Calu3 (cell line): ENCODE data around the gene KRTAP1-5. TPM values are rescaled to one million over a fixed set of nuclear protein-coding genes. Genes with fewer than 3 reads are reported as not detected.

ENCODE experiments used
- BruUV-seq: library from RNA; stranded (reverse); fragments of 400-500 nt; replicated peaks from 2 replicates; lab custom pipeline; 2021; lab: Mats Ljungman, UMichigan
- CTCF ChIA-PET: fragments of 300-600 bp; sonication (Branson Sonifier 250); formaldehyde crosslinking; loops from one replicate; lab custom pipeline; 2022; ENCODE audit warnings: antibody characterized with exemption; lab: Charles Lee
- DNase-seq: peaks from one replicate; pipeline ENCODE4 v3.0.0; 2022
- H3K27ac Mint-ChIP-seq: one replicate; pipeline ENCODE4 v1.8.0; 2022; ENCODE audit warnings: mixed read lengths; ENCODE audit not compliant: unreplicated experiment
- H3K27me3 Mint-ChIP-seq: one replicate; pipeline ENCODE4 v1.8.0; 2022; ENCODE audit warnings: mixed read lengths; ENCODE audit not compliant: unreplicated experiment
- H3K36me3 Mint-ChIP-seq: one replicate; pipeline ENCODE4 v1.8.0; 2022; ENCODE audit warnings: mild to moderate bottlenecking, moderate library complexity, mixed read lengths; ENCODE audit not compliant: insufficient read depth, unreplicated experiment
- H3K4me1 Mint-ChIP-seq: one replicate; pipeline ENCODE4 v1.8.0; 2022; ENCODE audit warnings: mild to moderate bottlenecking, low read depth, mixed read lengths; ENCODE audit not compliant: unreplicated experiment
- H3K4me3 Mint-ChIP-seq: one replicate; pipeline ENCODE4 v1.8.0; 2022; ENCODE audit warnings: mild to moderate bottlenecking, low read depth, moderate library complexity, mixed read lengths; ENCODE audit not compliant: unreplicated experiment
- H3K9me3 Mint-ChIP-seq: one replicate; pipeline ENCODE4 v1.8.0; 2022; ENCODE audit warnings: low read depth, mixed read lengths; ENCODE audit not compliant: unreplicated experiment
- intact Hi-C: fragments of 100-400 bp; cut with micrococcal nuclease; formaldehyde crosslinking; loops from one replicate; pipeline ENCODE4 v1.10.0; 2022; ENCODE audit not compliant: unreplicated experiment
- total RNA-seq: library from RNA; stranded (reverse); gene quantifications from 2 replicates; pipeline ENCODE4 v1.2.3, GENCODE V29; 2022
- TF ChIP-seq, protein P1 (sequence below): fragments of 200-600 bp; IDR thresholded peaks from one replicate; pipeline ENCODE4 v1.8.0; 2022; ENCODE audit warnings: antibody characterized with exemption; ENCODE audit not compliant: unreplicated experiment

The KRTAP1-5 gene
- total RNA-seq, 1 experiment from 2014 or later, result not detected

DNA sequence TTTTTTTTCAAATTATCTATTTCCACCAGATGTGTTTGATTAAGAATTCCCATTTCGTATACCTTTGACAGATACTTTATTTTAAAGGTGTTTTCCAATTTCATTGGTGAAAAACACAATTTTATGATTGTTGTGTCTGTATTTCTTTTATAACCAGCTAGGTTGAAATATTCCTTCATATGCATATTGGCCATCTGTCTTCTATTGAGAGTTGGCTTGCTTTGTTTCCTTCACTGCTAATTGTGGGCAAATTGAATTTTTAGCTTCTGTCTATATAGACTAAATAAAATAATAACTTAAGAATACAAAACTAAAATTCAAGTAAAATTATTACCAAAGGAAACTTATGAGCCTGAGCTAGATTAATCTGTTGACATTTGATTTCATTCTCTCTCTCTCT lies 31.9 kb downstream of the KRTAP1-5 start:
- H3K27ac Mint-ChIP-seq, result no peak overlapping the region
- CTCF ChIA-PET, result interaction anchor here (1.0 to 1.3 kb wide), 5 partner anchors 10 to 423 kb away, joined by 3 to 4 read pairs (median 3); partner anchors contain the start of gene KRT23
- no TSS peak for BruUV-seq
- intact Hi-C loops, result no loop called here
- TF ChIP-seq, protein P1, sequence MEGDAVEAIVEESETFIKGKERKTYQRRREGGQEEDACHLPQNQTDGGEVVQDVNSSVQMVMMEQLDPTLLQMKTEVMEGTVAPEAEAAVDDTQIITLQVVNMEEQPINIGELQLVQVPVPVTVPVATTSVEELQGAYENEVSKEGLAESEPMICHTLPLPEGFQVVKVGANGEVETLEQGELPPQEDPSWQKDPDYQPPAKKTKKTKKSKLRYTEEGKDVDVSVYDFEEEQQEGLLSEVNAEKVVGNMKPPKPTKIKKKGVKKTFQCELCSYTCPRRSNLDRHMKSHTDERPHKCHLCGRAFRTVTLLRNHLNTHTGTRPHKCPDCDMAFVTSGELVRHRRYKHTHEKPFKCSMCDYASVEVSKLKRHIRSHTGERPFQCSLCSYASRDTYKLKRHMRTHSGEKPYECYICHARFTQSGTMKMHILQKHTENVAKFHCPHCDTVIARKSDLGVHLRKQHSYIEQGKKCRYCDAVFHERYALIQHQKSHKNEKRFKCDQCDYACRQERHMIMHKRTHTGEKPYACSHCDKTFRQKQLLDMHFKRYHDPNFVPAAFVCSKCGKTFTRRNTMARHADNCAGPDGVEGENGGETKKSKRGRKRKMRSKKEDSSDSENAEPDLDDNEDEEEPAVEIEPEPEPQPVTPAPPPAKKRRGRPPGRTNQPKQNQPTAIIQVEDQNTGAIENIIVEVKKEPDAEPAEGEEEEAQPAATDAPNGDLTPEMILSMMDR, result no peak
- H3K36me3 Mint-ChIP-seq, result no peaks in the 10 kb centered on the region
- no peak overlapping the region for H3K4me3 Mint-ChIP-seq
- peaks cover 12% of the 10 kb centered on the region for H3K4me1 Mint-ChIP-seq
- peaks cover 5% of the 10 kb centered on the region for H3K9me3 Mint-ChIP-seq
- no peak for DNase-seq
- H3K27me3 Mint-ChIP-seq, result no peaks in the 10 kb centered on the region

DNA sequence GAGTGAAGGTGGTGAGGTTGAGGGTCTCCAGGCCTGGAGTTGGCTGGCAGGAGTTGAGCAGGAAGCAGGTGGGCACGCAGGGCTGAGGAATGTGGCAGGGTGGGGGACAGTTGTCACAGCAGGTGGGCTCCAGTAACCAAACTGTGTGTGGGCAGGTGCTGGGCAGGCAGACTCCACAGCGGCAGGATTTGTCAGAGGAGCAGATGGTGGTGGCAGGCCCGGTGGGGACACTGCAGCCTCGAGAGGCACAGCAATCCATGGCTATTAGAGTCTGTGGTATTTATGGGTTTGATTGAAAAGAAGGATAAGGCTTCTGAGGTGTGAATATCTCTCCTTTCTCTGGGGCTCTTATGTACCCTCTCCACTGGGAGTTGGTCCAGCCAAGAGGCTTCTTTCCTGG lies 33.2 kb downstream of the KRTAP1-5 start, which contains the start of gene KRTAP3-3:
Gene KRTAP3-3, minus strand, starts transcription at position 326 of the 400 bp plus-strand sequence. Its CDS starts 67 bp downstream, at position 259.
- CTCF ChIA-PET, result interaction anchor here (0.7 kb wide), 1 partner anchor 1135 kb away, joined by 3 read pairs; no protein-coding TSS in a partner anchor
- H3K27ac Mint-ChIP-seq, result no peak within 1 kb of the TSS
- peaks cover 12% of the 10 kb centered on the region for H3K4me1 Mint-ChIP-seq
- peaks cover 5% of the 10 kb centered on the region for H3K9me3 Mint-ChIP-seq
- TF ChIP-seq, protein P1, result no peak
- H3K36me3 Mint-ChIP-seq, result no peaks in the 10 kb centered on the region
- no peak for DNase-seq
- H3K27me3 Mint-ChIP-seq, result no peaks in the 10 kb centered on the region
- intact Hi-C loops, result no loop called here
- no TSS peak for BruUV-seq
- H3K4me3 Mint-ChIP-seq, result no peak within 1 kb of the TSS

DNA sequence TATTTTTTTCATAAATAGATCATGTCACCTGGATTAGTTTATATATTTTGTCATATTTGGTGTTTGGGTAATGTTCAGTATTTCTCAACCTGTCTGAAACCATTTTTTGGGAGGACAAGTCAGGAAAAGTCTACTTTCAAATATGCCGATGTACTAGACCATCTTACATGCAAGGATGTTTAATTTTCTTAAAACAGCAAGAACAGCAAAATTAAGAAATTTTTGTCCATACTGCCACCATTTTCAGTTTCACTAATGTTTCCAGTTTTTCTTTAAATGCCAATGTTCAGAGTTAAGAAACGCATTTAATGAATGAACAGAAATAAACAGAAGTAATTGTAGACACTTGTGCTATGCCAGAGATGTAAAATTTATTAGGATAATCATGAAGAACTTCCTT lies 33.9 kb downstream of the KRTAP1-5 start:
- TF ChIP-seq, protein P1, result no peak
- H3K4me1 Mint-ChIP-seq, result peaks cover 12% of the 10 kb centered on the region
- BruUV-seq, result no TSS peak
- H3K27me3 Mint-ChIP-seq, result no peaks in the 10 kb centered on the region
- intact Hi-C loops, result no loop called here
- no peaks in the 10 kb centered on the region for H3K36me3 Mint-ChIP-seq
- CTCF ChIA-PET, result interaction anchor here (0.5 to 1.0 kb wide), 3 partner anchors 16 to 1134 kb away, joined by 3 to 11 read pairs (median 3); no protein-coding TSS in a partner anchor
- no peak overlapping the region for H3K4me3 Mint-ChIP-seq
- DNase-seq, result no peak
- H3K9me3 Mint-ChIP-seq, result peaks cover 5% of the 10 kb centered on the region
- H3K27ac Mint-ChIP-seq, result no peak overlapping the region

DNA sequence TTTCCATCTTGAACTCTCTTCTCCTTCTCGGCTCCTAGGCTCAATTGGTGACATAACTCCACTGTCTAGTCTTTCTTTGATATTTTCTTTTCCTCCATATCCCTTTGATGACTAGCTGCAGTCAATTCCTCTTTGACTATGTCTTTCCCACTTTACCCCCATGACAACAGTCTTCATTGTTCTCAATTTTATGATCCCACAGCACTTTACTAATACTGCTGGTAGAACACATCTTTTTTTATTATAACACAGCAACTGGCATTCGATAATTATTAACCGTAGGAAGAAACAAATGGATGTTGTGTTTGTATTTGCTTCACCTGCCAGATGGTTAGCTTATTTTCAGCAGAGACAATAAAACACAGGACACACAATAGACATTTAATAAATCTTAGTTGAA lies 34.3 kb downstream of the KRTAP1-5 start:
- TF ChIP-seq, protein P1, result no peak
- Mint-ChIP-seq H3K36me3 (no peaks in the 10 kb centered on the region), H3K4me3 (no peak overlapping the region), H3K27me3 (no peaks in the 10 kb centered on the region), H3K27ac (no peak overlapping the region), H3K4me1 (peaks cover 16% of the 10 kb centered on the region), H3K9me3 (peaks cover 5% of the 10 kb centered on the region)
- CTCF ChIA-PET, result interaction anchor here (0.5 to 1.0 kb wide), 2 partner anchors 15 to 529 kb away, joined by 3 to 11 read pairs; no protein-coding TSS in a partner anchor
- intact Hi-C loops, result no loop called here
- no peak for DNase-seq
- no TSS peak for BruUV-seq
